ENCODE results near the gene CCDC186.

DNA sequence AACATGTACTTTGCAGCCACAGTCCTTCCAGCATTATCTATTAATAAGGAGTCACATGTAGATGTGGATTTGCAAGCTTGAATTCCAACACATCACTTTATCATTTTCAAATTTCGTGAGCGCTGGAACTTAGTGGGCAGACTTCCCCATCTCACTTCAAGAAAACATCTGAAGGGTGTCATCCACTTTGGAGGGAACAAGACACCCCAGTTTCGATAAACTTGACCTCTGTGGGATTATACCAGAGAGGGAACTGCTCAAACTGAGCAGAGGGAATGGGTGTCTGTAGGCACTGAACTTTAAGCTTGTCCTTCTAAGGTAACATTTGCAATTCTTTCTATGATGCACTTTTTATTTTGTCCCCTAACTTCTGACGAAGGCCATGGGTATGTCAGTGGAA is 102.8 kb downstream of the CCDC186 start:
- TF ChIP-seq CTCF (IDR thresholded peaks at IDR 0.05; ENCODE audit: control extremely low read depth in 1 of 3, insufficient read depth in 1 of 3, low read depth in 1 of 3, low read length in 3 of 3) (no peak), EZH2 (IDR thresholded peaks at IDR 0.05; ENCODE audit: low read depth, low read length, severe bottlenecking) (no peak), TAF1 (IDR thresholded peaks at IDR 0.05; ENCODE audit: low read depth, low read length) (no peak), POLR2AphosphoS5 (IDR thresholded peaks at IDR 0.05; ENCODE audit: low read depth, low read length) (no peak), SP4 (IDR thresholded peaks at IDR 0.05; ENCODE audit: low read length) (no peak), EP300 (IDR thresholded peaks at IDR 0.05; ENCODE audit: borderline replicate concordance in 1 of 2, low read depth in 2 of 2, low read length in 2 of 2) (no peak), POLR2A (IDR thresholded peaks at IDR 0.05; ENCODE audit: control extremely low read depth in 1 of 2, low read depth in 2 of 2, low read length in 2 of 2) (no peak), CHD2 (IDR thresholded peaks at IDR 0.05; ENCODE audit: low read length) (no peak), CBX5 (IDR thresholded peaks at IDR 0.05; ENCODE audit: low read depth, low read length) (no peak), TCF12 (IDR thresholded peaks at IDR 0.05; ENCODE audit: low read depth, low read length) (no peak), NRF1 (IDR thresholded peaks at IDR 0.05; ENCODE audit: low read depth, low read length) (no peak)
- TF ChIP-seq, protein P1, sequence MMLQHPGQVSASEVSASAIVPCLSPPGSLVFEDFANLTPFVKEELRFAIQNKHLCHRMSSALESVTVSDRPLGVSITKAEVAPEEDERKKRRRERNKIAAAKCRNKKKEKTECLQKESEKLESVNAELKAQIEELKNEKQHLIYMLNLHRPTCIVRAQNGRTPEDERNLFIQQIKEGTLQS (IDR thresholded peaks at IDR 0.05; ENCODE audit: insufficient read depth, low read depth, low read length), result no peak
